Kidney (tissue), 14 donors: ENCODE results near the gene NEK7. TPM values are rescaled to one million over a fixed set of nuclear protein-coding genes. Genes with fewer than 3 reads are reported as not detected.

Experiments used
- DNase-seq, 5 donors: peaks; one replicate each; pipeline ENCODE4 v3.0.0-alpha.2; 2013 to 2020
- FAIRE-seq: peaks from 2 replicates; lab custom pipeline; 2012; peaks lifted over from hg19 to GRCh38; lab: Jason Lieb, UNC
- H3K27ac ChIP-seq, 2 donors: one replicate each; pipeline ENCODE4 v1.7.0; 2013; ENCODE audit warnings: low read depth in 2 of 2, low read length in 2 of 2, inconsistent platforms in 1 of 2
- H3K27me3 ChIP-seq: one replicate; pipeline ENCODE4 v1.7.1; 2013; ENCODE audit warnings: low read length, inconsistent platforms; ENCODE audit not compliant: control insufficient read depth, insufficient read depth
- H3K36me3 ChIP-seq, 3 donors: one replicate each; pipeline versions ENCODE4 v1.7.0 to v1.7.1; 2013; ENCODE audit warnings: low read length in 3 of 3, control low read depth in 1 of 3, inconsistent platforms in 1 of 3; ENCODE audit not compliant: insufficient read depth in 3 of 3, control insufficient read depth in 2 of 3
- H3K4me1 ChIP-seq, 3 donors: one replicate each; pipeline versions ENCODE4 v1.7.0 to v1.7.1; 2013; ENCODE audit warnings: low read length in 3 of 3, inconsistent platforms in 1 of 3, low read depth in 1 of 3; ENCODE audit not compliant: control insufficient read depth in 2 of 3, insufficient read depth in 2 of 3
- H3K4me3 ChIP-seq, 3 donors: one replicate each; pipeline versions ENCODE4 v1.7.0 to v1.8.1; 2013; ENCODE audit warnings: low read length in 3 of 3, control low read depth in 1 of 3, inconsistent platforms in 1 of 3
- H3K9ac ChIP-seq, 3 donors: one replicate each; pipeline versions ENCODE4 v1.7.0 to v1.7.1; 2013; ENCODE audit warnings: low read length in 3 of 3, control low read depth in 1 of 3, inconsistent platforms in 1 of 3
- H3K9me3 ChIP-seq, 3 donors: one replicate each; pipeline versions ENCODE4 v1.7.0 to v1.7.1; 2013; ENCODE audit warnings: low read length in 3 of 3, control low read depth in 1 of 3, inconsistent platforms in 1 of 3; ENCODE audit not compliant: control insufficient read depth in 2 of 3, insufficient read depth in 1 of 3
- CTCF ChIP-seq: IDR thresholded peaks from 3 replicates; pipeline ENCODE4 v1.5.1; 2012; ENCODE audit warnings: mild to moderate bottlenecking, moderate library complexity, borderline replicate concordance; ENCODE audit not compliant: insufficient read depth; ENCODE audit errors: extremely low read depth
- intact Hi-C: fragments of 100-400 bp; cut with DNase I; formaldehyde crosslinking; loops from one replicate; pipeline ENCODE4 v1.11.1; 2022
- polyA plus RNA-seq: library from polyadenylated mRNA; stranded (reverse); fragments of 350-450 nt; fragmentation: Illumina TruSeq; extraction: RNeasy Lipid Tissue Mini Kit (QIAGEN cat#74804); gene quantifications from one replicate; pipeline ENCODE4 v1.2.3, GENCODE V29; 2014; ENCODE audit warnings: low read depth, low replicate concordance; ENCODE audit not compliant: insufficient read depth
- total RNA-seq: library from RNA; stranded (reverse); fragmentation: NEBNext Ultra II Directional; extraction: Animal tissue kit (Norgen Biotek cat#: 25700); gene quantifications from one replicate; pipeline ENCODE4 v1.2.1, GENCODE V29; 2021
- donor health status: control.
- donor health status: control.
- donor health status: control.
- donor health status: control.
- donor health status: control.
- donor health status: DM: yes; HTN: yes; CAD: no.
- donor health status: Normal renal cell carcinoma (clear cell type).

The NEK7 gene
- total and polyA plus RNA-seq, 2 donors from 2014 or later, result 17.3 to 65.5 TPM

GRCh38 chr1:198203434-198203833 lies 46.6 kb downstream of the NEK7 start:
- intact Hi-C loops, result no loop called here
- no peak for TF ChIP-seq CTCF
- Histone ChIP-seq H3K4me3 (no peak overlapping the region), H3K36me3 (no peaks in the 10 kb centered on the region), H3K4me1 (no peaks in the 10 kb centered on the region), H3K9me3 (no peaks in the 10 kb centered on the region), H3K9ac (no peak overlapping the region), H3K27ac (no peak overlapping the region), H3K27me3 (no peaks in the 10 kb centered on the region)
- DNase-seq (no peak), FAIRE-seq (no peak)

- H3K4me1 ChIP-seq, result no peaks in the 10 kb centered on the region
- no peaks in the 10 kb centered on the region for H3K9me3 ChIP-seq
- no peak for TF ChIP-seq CTCF
- DNase-seq (no peak), FAIRE-seq (no peak)
- no peaks in the 10 kb centered on the region for H3K27me3 ChIP-seq
- intact Hi-C loops, result no loop called here
- H3K9ac ChIP-seq, result no peak overlapping the region
- H3K27ac ChIP-seq, result no peak overlapping the region
- no peaks in the 10 kb centered on the region for H3K36me3 ChIP-seq
- no peak overlapping the region for H3K4me3 ChIP-seq
These were observed 48.4 kb downstream of the NEK7 start for GRCh38 chr1:198205016-198205684.

GRCh38 chr1:198206292-198206691 lies 49.5 kb downstream of the NEK7 start:
- no peaks in the 10 kb centered on the region for H3K36me3 ChIP-seq
- H3K4me1 ChIP-seq, result no peaks in the 10 kb centered on the region
- H3K27me3 ChIP-seq, result no peaks in the 10 kb centered on the region
- DNase-seq (no peak), FAIRE-seq (no peak)
- no peak overlapping the region for H3K27ac ChIP-seq
- no peak overlapping the region for H3K4me3 ChIP-seq
- TF ChIP-seq CTCF, result no peak
- intact Hi-C loops, result no loop called here
- H3K9me3 ChIP-seq, result no peaks in the 10 kb centered on the region
- no peak overlapping the region for H3K9ac ChIP-seq

- FAIRE-seq (no peak), DNase-seq (no peak)
- H3K4me3 ChIP-seq, result no peak overlapping the region
- no peaks in the 10 kb centered on the region for H3K27me3 ChIP-seq
- intact Hi-C loops, result no loop called here
- no peak for TF ChIP-seq CTCF
- H3K9ac ChIP-seq, result no peak overlapping the region
- H3K27ac ChIP-seq, result no peak overlapping the region
- H3K4me1 ChIP-seq, result no peaks in the 10 kb centered on the region
- H3K36me3 ChIP-seq, result peaks cover 0 to 4% (median 3%) of the 10 kb centered on the region in 3 donors
- peaks cover 0 to 1% (median 0%) of the 10 kb centered on the region in 3 donors for H3K9me3 ChIP-seq
These were observed 54.9 kb downstream of the NEK7 start for GRCh38 chr1:198211696-198212095.
